Stimulated activated CD8-positive, alpha-beta memory T cell treated with anti-CD3 and anti-CD28 coated beads, Interleukin-7, amount 100 ng/mL, for 4 hours (primary cell): ENCODE measurements around the gene TMEM50A.
"Not testable (repeated sequence)": the region's sequence is repeated elsewhere in the genome, so short reads cannot be mapped to it uniquely, and the experiment has no call there.

Experiments
- DNase-seq, 2 donors: peaks; one replicate each; pipeline ENCODE4 v3.0.0-alpha.2; 2020; ENCODE audit warnings: low read depth in 2 of 2

The TMEM50A gene

GRCh38 chr1:25387096-25387495 is 49.0 kb downstream of the TMEM50A start:
- DNase-seq, result not testable (repeated sequence)

DNA sequence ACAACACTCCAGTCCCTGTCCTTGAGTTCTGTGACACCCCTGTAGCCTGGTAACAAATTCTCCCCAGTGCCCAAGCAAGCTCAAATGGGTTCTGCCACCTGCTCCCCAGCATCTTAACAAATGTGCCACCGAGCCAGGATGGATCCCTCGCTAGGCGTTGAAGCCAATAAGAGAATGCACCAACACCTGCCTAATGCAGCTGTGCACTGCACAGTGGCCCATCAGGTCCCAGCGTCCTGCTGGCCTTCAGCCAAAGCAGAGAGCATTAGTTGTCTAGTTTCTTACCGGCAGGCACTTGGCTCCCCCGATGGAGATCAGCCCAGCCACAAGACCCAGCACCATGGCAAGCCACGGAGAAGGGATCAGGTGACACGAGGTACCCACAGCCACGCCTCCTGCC is 50.6 kb downstream of the TMEM50A start:
- DNase-seq, result not testable (repeated sequence)

DNA sequence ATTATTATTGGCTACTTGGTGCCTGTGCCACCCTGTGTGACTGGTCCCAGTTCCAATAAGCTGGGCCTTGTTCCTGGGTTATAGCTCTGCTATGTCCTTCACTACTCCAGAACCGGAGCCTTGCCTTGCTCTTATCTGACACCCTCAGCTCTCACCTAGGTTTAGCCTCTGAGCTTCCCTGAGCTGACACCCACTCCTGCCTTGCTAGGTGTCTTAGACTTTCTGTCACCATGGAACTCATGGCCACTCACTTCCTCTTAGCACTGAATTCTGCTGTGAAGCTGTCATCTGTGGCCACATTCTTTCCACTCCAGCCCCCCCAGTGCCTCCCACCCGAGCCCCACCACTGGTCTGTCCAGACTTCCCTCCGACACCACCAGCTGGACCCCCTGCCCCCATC is 51.6 kb downstream of the TMEM50A start:
- DNase-seq, result not testable (repeated sequence)

GRCh38 chr1:25392841-25393240 is 54.7 kb downstream of the TMEM50A start:
- no peak for DNase-seq

DNA sequence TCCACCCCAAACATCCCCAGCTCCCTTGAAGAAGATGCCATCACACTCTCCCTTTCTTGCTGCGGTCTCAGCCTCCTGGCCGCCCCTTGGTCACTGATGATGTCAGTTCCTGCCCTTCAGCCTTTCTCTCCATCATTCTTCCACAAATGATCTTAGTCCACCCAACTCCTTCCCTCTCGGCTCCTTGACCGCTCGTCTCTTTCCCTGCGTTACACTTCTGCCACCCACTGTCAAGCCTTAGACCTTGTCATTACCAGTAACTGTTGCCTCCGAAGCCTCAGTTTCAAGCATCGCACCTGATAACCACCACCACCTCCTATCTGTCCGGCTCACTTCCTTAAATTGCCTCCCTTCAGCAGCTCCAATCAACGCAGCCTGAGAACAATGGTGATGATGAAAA is 59.4 kb downstream of the TMEM50A start:
- not testable (repeated sequence) for DNase-seq

DNA sequence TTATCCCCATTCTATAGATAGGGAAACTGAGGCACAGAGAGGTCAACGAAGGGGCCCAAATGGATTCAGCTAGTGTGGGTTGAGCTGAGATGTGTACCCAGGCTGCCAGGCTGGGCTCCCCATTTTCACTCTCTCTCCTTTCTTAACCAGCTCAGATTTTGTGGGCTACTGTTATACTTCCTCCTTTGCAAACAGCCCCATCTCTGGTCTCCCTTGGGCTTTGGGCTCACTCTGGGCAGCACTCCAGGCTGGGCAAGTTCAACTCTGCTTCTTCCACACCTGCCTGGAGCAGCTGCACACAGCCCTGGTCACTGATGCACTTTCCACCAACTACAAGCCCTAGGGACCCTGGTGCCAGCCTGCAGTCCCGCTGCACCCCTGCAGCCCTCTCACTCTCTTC is 59.9 kb downstream of the TMEM50A start:
- DNase-seq, result not testable (repeated sequence)

DNA sequence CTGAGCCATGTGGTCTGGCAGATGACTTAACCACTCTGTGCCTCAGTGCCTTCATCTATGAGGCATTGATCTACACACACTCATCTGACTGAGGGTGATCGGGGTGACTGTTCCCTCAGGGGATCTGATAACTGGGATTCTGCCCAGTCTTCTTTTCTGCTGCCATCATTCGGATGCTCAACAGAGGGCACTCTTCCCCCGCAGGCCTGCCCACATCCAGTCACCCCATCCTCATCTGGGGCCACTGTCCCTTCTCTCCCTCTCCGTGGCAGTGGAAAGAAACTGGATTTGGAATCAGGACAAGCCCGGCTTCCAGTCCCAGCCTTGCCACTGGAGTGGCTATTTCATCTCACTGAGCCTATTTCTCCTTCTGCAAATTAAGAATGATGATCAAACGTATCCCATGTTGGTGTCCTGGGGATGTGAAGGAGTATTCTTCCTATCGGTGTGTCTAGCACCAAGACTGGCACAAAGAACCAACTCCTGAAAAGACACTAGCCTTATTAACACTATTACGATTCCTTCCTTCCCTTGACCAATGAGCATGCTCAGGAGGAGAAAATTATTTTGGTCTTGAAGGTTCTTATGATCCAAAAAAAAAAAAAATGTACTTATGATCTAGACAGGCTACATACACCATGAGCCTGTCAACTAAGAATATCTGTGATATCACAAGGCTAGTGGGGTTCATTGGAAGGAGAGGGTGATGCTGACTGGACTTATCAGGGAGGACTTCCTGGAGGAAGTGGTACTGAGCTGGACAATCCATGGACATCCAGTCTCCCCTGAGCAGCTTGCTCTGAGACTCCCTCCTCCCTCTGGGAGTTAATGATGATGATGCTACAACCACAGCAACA is 65.0 kb downstream of the TMEM50A start:
- not testable (repeated sequence) for DNase-seq

GRCh38 chr1:25405731-25406305 is 67.7 kb downstream of the TMEM50A start:
- DNase-seq, result not testable (repeated sequence)

DNA sequence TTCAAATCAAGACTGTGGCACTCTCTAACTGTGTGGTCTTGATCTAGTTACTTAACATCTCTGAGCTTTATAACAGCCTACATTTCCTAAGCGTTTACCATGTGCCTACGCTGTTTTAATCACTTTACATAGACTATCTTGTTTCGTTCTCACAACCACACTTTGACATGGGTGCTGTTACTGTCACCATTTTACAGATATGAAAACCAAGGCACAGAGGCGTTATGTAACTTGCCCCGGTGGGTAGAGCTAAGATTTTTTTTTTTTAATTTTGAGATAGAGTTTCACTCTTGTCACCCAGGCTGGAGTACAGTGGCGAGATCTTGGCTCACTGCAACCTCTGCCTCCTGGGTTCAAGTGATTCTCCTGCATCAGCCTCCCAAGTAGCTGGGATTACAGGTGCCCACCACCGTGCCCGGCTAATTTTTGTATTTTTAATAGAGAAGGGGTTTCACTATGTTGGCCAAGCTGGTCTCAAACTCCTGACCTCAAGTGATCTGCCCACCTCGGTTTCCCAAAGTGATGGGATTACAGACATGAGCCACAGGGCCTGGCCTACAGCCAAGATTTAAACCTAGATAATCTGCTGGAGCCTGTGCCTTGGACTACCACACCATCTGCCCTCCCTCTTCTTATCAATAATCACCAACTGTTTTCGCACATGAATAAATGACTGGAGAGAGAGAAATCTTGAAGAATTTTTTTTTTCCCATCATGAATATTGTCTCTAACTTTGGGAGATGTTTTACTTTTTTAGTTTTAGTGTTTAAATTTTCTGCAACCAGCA is 71.7 kb downstream of the TMEM50A start:
- DNase-seq, result not testable (repeated sequence)
